DOHH2 (cell line): ENCODE results near the gene PTBP1.

Experiments used
- H3F3A ChIP-seq: fragments of 200-600 bp; sonication (generic), shearing (Covaris generic); 2 replicates; pipeline ENCODE4 v1.6.0; 2016; ENCODE audit warnings: antibody characterized with exemption, mild to moderate bottlenecking; ENCODE audit not compliant: control insufficient read depth, insufficient read depth
- H3K27ac ChIP-seq: fragments of 200-600 bp; sonication (generic); 2 replicates; pipeline ENCODE4 v1.5.1; 2014; ENCODE audit warnings: low read depth, mild to moderate bottlenecking, low read length, moderate library complexity
- H3K27me3 ChIP-seq: fragments of 200-600 bp; sonication (generic); 2 replicates; pipeline ENCODE4 v1.6.1; 2014; ENCODE audit warnings: mild to moderate bottlenecking, low read length, mixed read lengths; ENCODE audit not compliant: control insufficient read depth
- H3K36me3 ChIP-seq: fragments of 200-600 bp; sonication (generic); 2 replicates; pipeline ENCODE4 v1.6.1; 2014; ENCODE audit warnings: mild to moderate bottlenecking, low read length, moderate library complexity, mixed read lengths; ENCODE audit not compliant: control insufficient read depth
- H3K4me1 ChIP-seq: fragments of 200-600 bp; sonication (generic); 2 replicates; pipeline ENCODE4 v1.6.1; 2014; ENCODE audit warnings: mild to moderate bottlenecking, low read length, mixed read lengths; ENCODE audit not compliant: control insufficient read depth
- H3K4me2 ChIP-seq: fragments of 200-600 bp; sonication (generic); 2 replicates; pipeline ENCODE4 v1.6.0; 2014; ENCODE audit warnings: mild to moderate bottlenecking, low read length, moderate library complexity
- H3K4me3 ChIP-seq: fragments of 200-600 bp; sonication (generic); 2 replicates; pipeline ENCODE4 v1.5.1; 2014; ENCODE audit warnings: mild to moderate bottlenecking, low read length, mixed read lengths
- H3K79me2 ChIP-seq: fragments of 200-600 bp; sonication (generic); 2 replicates; pipeline ENCODE4 v1.6.1; 2014; ENCODE audit warnings: mild to moderate bottlenecking, low read length, mixed read lengths; ENCODE audit not compliant: control insufficient read depth
- H3K9me2 ChIP-seq: fragments of 200-600 bp; sonication (generic); replicated peaks from 2 replicates; pipeline ENCODE4 v1.6.1; 2014; ENCODE audit warnings: mild to moderate bottlenecking, low read length, mixed read lengths; ENCODE audit not compliant: control insufficient read depth
- H3K9me3 ChIP-seq: fragments of 200-600 bp; sonication (generic); 2 replicates; pipeline ENCODE4 v1.6.1; 2014; ENCODE audit warnings: antibody characterized with exemption, low read length, mixed read lengths; ENCODE audit not compliant: control insufficient read depth, insufficient read depth
- H4K20me1 ChIP-seq: fragments of 200-600 bp; sonication (generic); 2 replicates; pipeline ENCODE4 v1.6.0; 2014; ENCODE audit warnings: low read depth, mild to moderate bottlenecking, antibody characterized with exemption, low read length, moderate library complexity; ENCODE audit not compliant: control insufficient read depth, insufficient read depth
- CTCF ChIP-seq: fragments of 200-600 bp; sonication (generic); IDR thresholded peaks from one replicate; pipeline ENCODE4 v1.5.1; 2014; ENCODE audit warnings: antibody characterized with exemption, mild to moderate bottlenecking, low read depth, low read length; ENCODE audit not compliant: poor library complexity, severe bottlenecking
- EZH2phosphoT487 ChIP-seq: fragments of 200-600 bp; sonication (generic); IDR thresholded peaks from 2 replicates; pipeline ENCODE4 v1.6.1; 2017; ENCODE audit warnings: borderline replicate concordance, mild to moderate bottlenecking, antibody characterized with exemption, low read length, moderate library complexity, mixed read lengths

PTBP1 gene

GRCh38 chr19:788686-788982 is 8.6 kb upstream of the PTBP1 start:
- Histone ChIP-seq H3K27ac (no peak overlapping the region), H3K4me1 (no peaks in the 10 kb centered on the region), H3K4me3 (no peak overlapping the region), H3K4me2 (no peak overlapping the region), H3K9me3 (no peaks in the 10 kb centered on the region), H3K36me3 (no peaks in the 10 kb centered on the region), H3K27me3 (no peaks in the 10 kb centered on the region), H3K9me2 (no peaks in the 10 kb centered on the region), H3K79me2 (no peaks in the 10 kb centered on the region), H3F3A (no peaks in the 10 kb centered on the region), H4K20me1 (no peaks in the 10 kb centered on the region)
- no peak for TF ChIP-seq EZH2phosphoT487
- no peak for TF ChIP-seq CTCF

- H3K27me3 ChIP-seq = no peaks in the 10 kb centered on the region
- H3K36me3 ChIP-seq = no peaks in the 10 kb centered on the region
- no peak for TF ChIP-seq CTCF
- TF ChIP-seq EZH2phosphoT487 = no peak
- H3K27ac ChIP-seq = no peak overlapping the region
- H3K9me3 ChIP-seq = no peaks in the 10 kb centered on the region
- no peaks in the 10 kb centered on the region for H3F3A ChIP-seq
- H3K4me1 ChIP-seq = no peaks in the 10 kb centered on the region
- no peaks in the 10 kb centered on the region for H3K9me2 ChIP-seq
- no peaks in the 10 kb centered on the region for H4K20me1 ChIP-seq
- H3K4me2 ChIP-seq = no peak overlapping the region
- no peaks in the 10 kb centered on the region for H3K79me2 ChIP-seq
- no peak overlapping the region for H3K4me3 ChIP-seq
These were observed 8.1 kb upstream of the PTBP1 start for GRCh38 chr19:788983-789700.

- Histone ChIP-seq H3K4me2 (no peak overlapping the region), H4K20me1 (no peaks in the 10 kb centered on the region), H3K9me2 (no peaks in the 10 kb centered on the region), H3K27me3 (no peaks in the 10 kb centered on the region), H3K9me3 (no peaks in the 10 kb centered on the region), H3K4me1 (no peaks in the 10 kb centered on the region), H3K36me3 (no peaks in the 10 kb centered on the region), H3K4me3 (no peak overlapping the region), H3K79me2 (no peaks in the 10 kb centered on the region), H3K27ac (no peak overlapping the region), H3F3A (no peaks in the 10 kb centered on the region)
- no peak for TF ChIP-seq CTCF
These were observed 7.6 kb upstream of the PTBP1 start for GRCh38 chr19:789701-790060.

- TF ChIP-seq EZH2phosphoT487 = no peak
- no peak for TF ChIP-seq CTCF
- no peaks in the 10 kb centered on the region for H4K20me1 ChIP-seq
- H3K36me3 ChIP-seq = no peaks in the 10 kb centered on the region
- H3K9me2 ChIP-seq = no peaks in the 10 kb centered on the region
- peaks cover 2% of the 10 kb centered on the region for H3K4me1 ChIP-seq
- no peaks in the 10 kb centered on the region for H3F3A ChIP-seq
- no peaks in the 10 kb centered on the region for H3K27me3 ChIP-seq
- no peaks in the 10 kb centered on the region for H3K9me3 ChIP-seq
- no peak overlapping the region for H3K27ac ChIP-seq
- H3K4me2 ChIP-seq = no peak overlapping the region
- no peak overlapping the region for H3K4me3 ChIP-seq
- H3K79me2 ChIP-seq = peaks cover 2% of the 10 kb centered on the region
These were observed 6.2 kb upstream of the PTBP1 start for GRCh38 chr19:791007-791566.
